Smooth muscle cell of the pulmonary artery (primary cell): ENCODE results near the gene GLE1. TPM values are rescaled to one million over a fixed set of nuclear protein-coding genes. Genes with fewer than 3 reads are reported as not detected.

ENCODE experiments used
- total RNA-seq: library from RNA; depleted of rRNA; stranded (reverse); fragments of >200 nt; gene quantifications from 2 replicates; pipeline ENCODE4 v1.2.3, GENCODE V29; 2014

The GLE1 gene
- total RNA-seq: 21.2 and 23.4 TPM in 2 replicates

GRCh38 chr9:128504485-128505413, at the start of gene GLE1:
Gene GLE1, plus strand, starts transcription at chr9:128504719. Its CDS starts 87 bp downstream, at chr9:128504806.

GRCh38 chr9:128455849-128456612, 48.5 kb upstream of the GLE1 start, which contains the start of gene ODF2:
Gene ODF2, plus strand, starts transcription at chr9:128456006. Its CDS starts 86 bp downstream, at chr9:128456092.

GRCh38 chr9:128552153-128552743, 47.7 kb downstream of the GLE1 start, which contains the start of gene SPTAN1:
Gene SPTAN1, plus strand, starts transcription at chr9:128552587. Its CDS starts 14,154 bp downstream, at chr9:128566741.

Other genes starting within 250 kb of the GLE1 start
- 124 and 137 TPM in 2 replicates for gene GOLGA2, start 228.7 kb upstream of the GLE1 start, total RNA-seq
- 34.5 and 35.3 TPM in 2 replicates for gene SWI5, start 228.4 kb upstream of the GLE1 start, total RNA-seq
- 18.8 and 24.4 TPM in 2 replicates for gene TRUB2, start 182.3 kb upstream of the GLE1 start, total RNA-seq
- gene COQ4, start 181.9 kb upstream of the GLE1 start, total RNA-seq: 16.9 and 21.8 TPM in 2 replicates
- 16.0 and 29.9 TPM in 2 replicates for gene SLC27A4, start 164.2 kb upstream of the GLE1 start, total RNA-seq
- gene URM1, start 133.3 kb upstream of the GLE1 start, total RNA-seq: 47.5 and 47.8 TPM in 2 replicates
- gene CERCAM, start 83.9 kb upstream of the GLE1 start, total RNA-seq: 338 and 365 TPM in 2 replicates
- gene ODF2, start 48.7 kb upstream of the GLE1 start, total RNA-seq: 32.7 TPM in 2 replicates
- gene SPTAN1, start 47.9 kb downstream of the GLE1 start, total RNA-seq: 320 and 359 TPM in 2 replicates
- 35.8 and 43.4 TPM in 2 replicates for gene DYNC2I2, start 152.1 kb downstream of the GLE1 start, total RNA-seq
- gene SET, start 184.5 kb downstream of the GLE1 start, total RNA-seq: 240 and 280 TPM in 2 replicates
- 0.46 and 0.59 TPM in 2 replicates for gene PKN3, start 197.8 kb downstream of the GLE1 start, total RNA-seq
- gene ZDHHC12, start 219.4 kb downstream of the GLE1 start, total RNA-seq: 38.3 and 40.3 TPM in 2 replicates